HepG2 (cell line): ENCODE measurements around the gene TST. TPM values are rescaled to one million over a fixed set of nuclear protein-coding genes. Genes with fewer than 3 reads are reported as not detected.
A peak's percentile ranks its signal among the peaks of the same experiment; 100 is the strongest.

Experiments used
- CAMTA2 ChIP-seq: sonication (generic); formaldehyde crosslinking; IDR thresholded peaks from 2 replicates; pipeline ENCODE4 v1.4.0; 2020; ENCODE audit warnings: mild to moderate bottlenecking, missing genetic modification reagents, borderline replicate concordance
- GPN1 ChIP-seq: sonication (generic); formaldehyde crosslinking; IDR thresholded peaks from 2 replicates; pipeline ENCODE4 v1.5.1; 2020; ENCODE audit warnings: missing genetic modification reagents, borderline replicate concordance
- HOXA3 ChIP-seq: sonication (generic); formaldehyde crosslinking; IDR thresholded peaks from 2 replicates; pipeline ENCODE4 v1.5.0; 2020; ENCODE audit warnings: missing genetic modification reagents
- MIER3 ChIP-seq: IDR thresholded peaks from 2 replicates; pipeline ENCODE4 v1.6.1; 2016; ENCODE audit warnings: missing compliant biosample characterization, borderline replicate concordance
- PAWR ChIP-seq: sonication (generic); formaldehyde crosslinking; IDR thresholded peaks from 2 replicates; pipeline ENCODE4 v1.4.0; 2020; ENCODE audit warnings: missing genetic modification reagents, mild to moderate bottlenecking, borderline replicate concordance
- SIN3B ChIP-seq: fragments of 150-350 bp; IDR thresholded peaks from 2 replicates; pipeline ENCODE4 v1.6.1; 2014; ENCODE audit warnings: low read length
- SMYD3 ChIP-seq: sonication (generic); formaldehyde crosslinking; IDR thresholded peaks from 2 replicates; pipeline ENCODE4 v1.8.1; 2023; ENCODE audit warnings: mild to moderate bottlenecking, missing genetic modification reagents
- STAG1 ChIP-seq: sonication (generic); formaldehyde crosslinking; IDR thresholded peaks from 2 replicates; pipeline ENCODE4 v1.4.0; 2020; ENCODE audit warnings: missing genetic modification reagents
- TAF1 ChIP-seq: sonication (generic); formaldehyde crosslinking; IDR thresholded peaks from 2 replicates; pipeline ENCODE4 v1.4.0; 2020; ENCODE audit warnings: missing genetic modification reagents
- ZFP82 ChIP-seq: sonication (generic); formaldehyde crosslinking; IDR thresholded peaks from 2 replicates; pipeline ENCODE4 v1.5.1; 2020; ENCODE audit warnings: mild to moderate bottlenecking, missing genetic modification reagents, borderline replicate concordance
- ZNF274 ChIP-seq: sonication (generic); formaldehyde crosslinking; IDR thresholded peaks from 2 replicates; pipeline ENCODE4 v1.5.1; 2020; ENCODE audit warnings: mild to moderate bottlenecking, missing genetic modification reagents
- ZNF558 ChIP-seq: sonication (generic); formaldehyde crosslinking; IDR thresholded peaks from 2 replicates; pipeline ENCODE4 v1.9.0; 2022; ENCODE audit warnings: mild to moderate bottlenecking, missing genetic modification reagents, borderline replicate concordance
- ZNF788 ChIP-seq: sonication (generic); formaldehyde crosslinking; IDR thresholded peaks from 2 replicates; pipeline ENCODE4 v1.5.0; 2020; ENCODE audit warnings: mild to moderate bottlenecking, missing genetic modification reagents, borderline replicate concordance
- ZNF878 ChIP-seq: sonication (generic); formaldehyde crosslinking; IDR thresholded peaks from 2 replicates; pipeline ENCODE4 v1.8.1; 2023; ENCODE audit warnings: mild to moderate bottlenecking, missing genetic modification reagents, moderate library complexity
- ZSCAN25 ChIP-seq: sonication (generic); formaldehyde crosslinking; IDR thresholded peaks from 2 replicates; pipeline ENCODE4 v1.8.0; 2022; ENCODE audit warnings: mild to moderate bottlenecking, missing genetic modification reagents
- polyA plus RNA-seq, 8 experiments: library from polyadenylated mRNA; depleted of rRNA in 3 of 8; stranded (reverse) in 7 of 8; unstranded in 1 of 8; fragments of >200 nt; fragmentation: Illumina TruSeq in 4 of 8; extraction: Trizol in 4 of 8; gene quantifications; 2 replicates each; pipeline versions ENCODE4 v1.2.1 to v1.2.3, GENCODE V29; 2011 to 2016; ENCODE audit warnings: low read depth in 4 of 8, missing spikeins in 1 of 8, mixed read lengths in 1 of 8; ENCODE audit not compliant: insufficient read depth in 1 of 8
- total RNA-seq, 5 experiments: library from RNA; depleted of rRNA; stranded (reverse); fragments of >200 nt; fragmentation: Illumina TruSeq; extraction: Trizol; gene quantifications; 2 replicates each; pipeline ENCODE4 v1.2.3, GENCODE V29; 2016; ENCODE audit warnings: low read depth in 1 of 5
- TF ChIP-seq, protein P1 (sequence below): sonication (generic); formaldehyde crosslinking; IDR thresholded peaks from 2 replicates; pipeline ENCODE4 v1.4.0; 2020; ENCODE audit warnings: missing genetic modification reagents, borderline replicate concordance
- TF ChIP-seq, protein P2 (sequence below): sonication (generic); formaldehyde crosslinking; IDR thresholded peaks from 2 replicates; pipeline ENCODE4 v1.4.0; 2020; ENCODE audit warnings: missing genetic modification reagents
- TF ChIP-seq, protein P3 (sequence below): IDR thresholded peaks from 2 replicates; pipeline ENCODE4 v1.6.1; 2016; ENCODE audit warnings: missing compliant biosample characterization, missing genetic modification reagents, borderline replicate concordance
- TF ChIP-seq, protein P4 (sequence below): sonication (generic); formaldehyde crosslinking; IDR thresholded peaks from 2 replicates; pipeline ENCODE4 v1.8.1; 2023; ENCODE audit warnings: mild to moderate bottlenecking, moderate library complexity, missing genetic modification reagents
- TF ChIP-seq, protein P5 (sequence below), 2 experiments: sonication (generic) in 1 of 2; formaldehyde crosslinking in 1 of 2; IDR thresholded peaks; 2 replicates each; pipeline versions ENCODE4 v1.6.1 to v1.9.0; 2014 to 2022; ENCODE audit warnings: antibody characterized with exemption in 1 of 2, borderline replicate concordance in 1 of 2, inconsistent platforms in 1 of 2, low read depth in 1 of 2, missing genetic modification reagents in 1 of 2

The TST gene
- total and polyA plus RNA-seq, 2 of the 13 experiments (the other 11 are each of a cell fraction or from before 2014, with no cell fraction given), result 44.6 to 63.6 TPM

DNA sequence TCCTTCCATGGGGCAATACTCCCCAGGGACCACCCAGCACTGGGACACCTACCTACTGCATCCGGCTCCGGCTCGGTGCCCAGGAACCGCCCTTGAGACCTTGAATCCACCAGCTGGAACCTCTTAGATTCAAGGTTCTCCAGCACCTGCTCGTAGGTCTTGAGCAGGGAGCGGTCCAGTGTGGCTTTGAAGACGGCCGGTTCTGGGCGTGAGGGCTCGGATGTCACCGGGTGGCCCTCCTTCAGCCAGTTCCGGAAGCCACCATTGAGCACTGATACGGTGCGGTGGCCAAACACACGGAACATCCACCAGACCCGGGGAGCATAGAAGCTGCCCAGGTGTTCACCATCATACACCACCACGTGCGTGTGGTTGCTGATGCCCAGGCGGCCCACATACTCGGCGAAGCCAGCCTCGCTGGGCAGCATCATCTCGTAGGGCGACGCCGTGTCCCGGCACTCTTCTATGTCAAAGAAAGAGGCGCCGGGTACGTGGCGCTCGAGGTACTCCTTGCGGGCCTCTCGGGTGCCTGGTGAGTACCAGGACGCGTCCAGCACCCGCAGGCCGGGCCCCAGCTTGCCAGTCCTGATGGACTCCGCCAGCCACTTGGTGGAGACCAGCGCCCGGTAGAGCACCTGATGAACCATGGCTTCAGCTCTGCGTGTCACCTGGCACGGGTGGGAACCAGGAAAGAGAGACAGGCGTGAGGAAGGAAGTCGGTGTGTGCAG lies 997 bp downstream of the TST start (continued):
- TF ChIP-seq, protein P1, sequence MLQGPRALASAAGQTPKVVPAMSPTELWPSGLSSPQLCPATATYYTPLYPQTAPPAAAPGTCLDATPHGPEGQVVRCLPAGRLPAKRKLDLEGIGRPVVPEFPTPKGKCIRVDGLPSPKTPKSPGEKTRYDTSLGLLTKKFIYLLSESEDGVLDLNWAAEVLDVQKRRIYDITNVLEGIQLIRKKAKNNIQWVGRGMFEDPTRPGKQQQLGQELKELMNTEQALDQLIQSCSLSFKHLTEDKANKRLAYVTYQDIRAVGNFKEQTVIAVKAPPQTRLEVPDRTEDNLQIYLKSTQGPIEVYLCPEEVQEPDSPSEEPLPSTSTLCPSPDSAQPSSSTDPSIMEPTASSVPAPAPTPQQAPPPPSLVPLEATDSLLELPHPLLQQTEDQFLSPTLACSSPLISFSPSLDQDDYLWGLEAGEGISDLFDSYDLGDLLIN (CRISPR knock-in tag), result no peak
- TF ChIP-seq, protein P2, sequence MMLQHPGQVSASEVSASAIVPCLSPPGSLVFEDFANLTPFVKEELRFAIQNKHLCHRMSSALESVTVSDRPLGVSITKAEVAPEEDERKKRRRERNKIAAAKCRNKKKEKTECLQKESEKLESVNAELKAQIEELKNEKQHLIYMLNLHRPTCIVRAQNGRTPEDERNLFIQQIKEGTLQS (CRISPR knock-in tag), result no peak
- TF ChIP-seq CAMTA2 (CRISPR knock-in tag) (no peak), ZNF558 (CRISPR knock-in tag) (0 out of 2 replicates have a peak, but pooled peaks have one; percentile 19), HOXA3 (CRISPR knock-in tag) (no peak), PAWR (CRISPR knock-in tag) (no peak), SMYD3 (CRISPR knock-in tag) (no peak), ZSCAN25 (CRISPR knock-in tag) (no peak), GPN1 (CRISPR knock-in tag) (no peak), MIER3 (CRISPR knock-in tag) (no peak), TAF1 (no peak), ZNF878 (CRISPR knock-in tag) (no peak), ZNF788 (CRISPR knock-in tag) (no peak), SIN3B (no peak), STAG1 (CRISPR knock-in tag) (no peak), ZFP82 (CRISPR knock-in tag) (no peak), ZNF274 (CRISPR knock-in tag) (no peak)
- TF ChIP-seq, protein P3, sequence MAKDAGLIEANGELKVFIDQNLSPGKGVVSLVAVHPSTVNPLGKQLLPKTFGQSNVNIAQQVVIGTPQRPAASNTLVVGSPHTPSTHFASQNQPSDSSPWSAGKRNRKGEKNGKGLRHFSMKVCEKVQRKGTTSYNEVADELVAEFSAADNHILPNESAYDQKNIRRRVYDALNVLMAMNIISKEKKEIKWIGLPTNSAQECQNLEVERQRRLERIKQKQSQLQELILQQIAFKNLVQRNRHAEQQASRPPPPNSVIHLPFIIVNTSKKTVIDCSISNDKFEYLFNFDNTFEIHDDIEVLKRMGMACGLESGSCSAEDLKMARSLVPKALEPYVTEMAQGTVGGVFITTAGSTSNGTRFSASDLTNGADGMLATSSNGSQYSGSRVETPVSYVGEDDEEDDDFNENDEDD (CRISPR knock-in tag), result no peak
- TF ChIP-seq, protein P4, sequence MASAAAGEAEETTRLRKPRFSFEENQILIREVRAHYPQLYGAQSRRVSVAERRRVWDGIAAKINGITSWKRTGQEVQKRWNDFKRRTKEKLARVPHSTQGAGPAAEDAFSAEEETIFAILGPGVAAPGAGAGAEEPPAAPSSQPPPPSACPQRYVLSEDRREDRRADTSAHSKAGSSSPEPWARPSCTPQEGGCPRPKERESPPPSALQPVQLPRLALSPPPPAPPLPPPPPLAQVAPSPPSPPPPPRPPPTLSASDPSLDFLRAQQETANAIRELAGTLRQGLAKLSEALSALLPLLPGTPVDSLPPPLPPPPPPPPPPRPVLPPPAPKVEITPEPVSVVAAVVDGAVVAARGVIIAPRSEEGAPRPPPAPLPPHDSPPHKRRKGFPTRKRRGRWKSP (CRISPR knock-in tag), result no peak
- TF ChIP-seq, protein P5, sequence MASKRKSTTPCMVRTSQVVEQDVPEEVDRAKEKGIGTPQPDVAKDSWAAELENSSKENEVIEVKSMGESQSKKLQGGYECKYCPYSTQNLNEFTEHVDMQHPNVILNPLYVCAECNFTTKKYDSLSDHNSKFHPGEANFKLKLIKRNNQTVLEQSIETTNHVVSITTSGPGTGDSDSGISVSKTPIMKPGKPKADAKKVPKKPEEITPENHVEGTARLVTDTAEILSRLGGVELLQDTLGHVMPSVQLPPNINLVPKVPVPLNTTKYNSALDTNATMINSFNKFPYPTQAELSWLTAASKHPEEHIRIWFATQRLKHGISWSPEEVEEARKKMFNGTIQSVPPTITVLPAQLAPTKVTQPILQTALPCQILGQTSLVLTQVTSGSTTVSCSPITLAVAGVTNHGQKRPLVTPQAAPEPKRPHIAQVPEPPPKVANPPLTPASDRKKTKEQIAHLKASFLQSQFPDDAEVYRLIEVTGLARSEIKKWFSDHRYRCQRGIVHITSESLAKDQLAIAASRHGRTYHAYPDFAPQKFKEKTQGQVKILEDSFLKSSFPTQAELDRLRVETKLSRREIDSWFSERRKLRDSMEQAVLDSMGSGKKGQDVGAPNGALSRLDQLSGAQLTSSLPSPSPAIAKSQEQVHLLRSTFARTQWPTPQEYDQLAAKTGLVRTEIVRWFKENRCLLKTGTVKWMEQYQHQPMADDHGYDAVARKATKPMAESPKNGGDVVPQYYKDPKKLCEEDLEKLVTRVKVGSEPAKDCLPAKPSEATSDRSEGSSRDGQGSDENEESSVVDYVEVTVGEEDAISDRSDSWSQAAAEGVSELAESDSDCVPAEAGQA (IDR thresholded peaks at IDR 0.05; ENCODE audit: low read depth), result no peak
- TF ChIP-seq, protein P5 (CRISPR knock-in tag; IDR thresholded peaks at IDR 0.05; ENCODE audit: borderline replicate concordance), result no peak
